ENCODE measurements around the gene TOR4A.

- TF ChIP-seq CTCF (IDR thresholded peaks at IDR 0.05; ENCODE audit: low read depth, low read length) (no peak), MYC (IDR thresholded peaks at IDR 0.05; ENCODE audit: low read depth, low read length) (no peak), POLR2A (IDR thresholded peaks at IDR 0.05; ENCODE audit: extremely low read depth, insufficient read length) (no peak), MAX (IDR thresholded peaks at IDR 0.05; ENCODE audit: low read depth, low read length) (no peak)
Measured at GRCh38 chr9:137228968-137229896, 48.3 kb upstream of the TOR4A start.
